Natural killer cell (primary cell): ENCODE results near the gene SLCO2A1. TPM values are rescaled to one million over a fixed set of nuclear protein-coding genes. Genes with fewer than 3 reads are reported as not detected.

Experiments
- ATAC-seq, 3 donors: fragments of 150-1000 bp in 2 of 3; fragments of 200-7000 bp in 1 of 3; cut with Tn5 transposase; 1 replicate in 1 of 3; 2 replicates in 2 of 3; pipeline ENCODE4 v1.10.0; 2021; ENCODE audit warnings: mild to moderate bottlenecking in 2 of 3, moderate library complexity in 2 of 3
- DNase-seq, 2 donors: peaks; one replicate each; pipeline versions ENCODE4 v3.0.0 to v3.0.0-alpha.2; 2013 to 2021; ENCODE audit warnings: mixed read lengths in 1 of 2
- H3K27ac ChIP-seq: one replicate; pipeline ENCODE4 v1.5.1; 2013; ENCODE audit warnings: mild to moderate bottlenecking, low read length
- H3K27me3 ChIP-seq: one replicate; pipeline ENCODE4 v1.6.1; 2013; ENCODE audit warnings: low read length; ENCODE audit not compliant: control insufficient read depth, insufficient read depth
- H3K36me3 ChIP-seq: one replicate; pipeline ENCODE4 v1.6.1; 2013; ENCODE audit warnings: low read length; ENCODE audit not compliant: control insufficient read depth, insufficient read depth
- H3K4me1 ChIP-seq: one replicate; pipeline ENCODE4 v1.6.1; 2013; ENCODE audit warnings: low read length; ENCODE audit not compliant: control insufficient read depth, insufficient read depth
- H3K4me3 ChIP-seq: one replicate; pipeline ENCODE4 v1.5.1; 2013; ENCODE audit warnings: low read length
- H3K9me3 ChIP-seq: one replicate; pipeline ENCODE4 v1.6.1; 2013; ENCODE audit warnings: low read length; ENCODE audit not compliant: control insufficient read depth, insufficient read depth
- H3K27ac Mint-ChIP-seq, 2 donors: one replicate each; pipeline ENCODE4 v1.8.0; 2022; ENCODE audit warnings: mild to moderate bottlenecking in 2 of 2, mixed read lengths in 2 of 2, moderate library complexity in 1 of 2
- H3K27me3 Mint-ChIP-seq, 2 donors: one replicate each; pipeline ENCODE4 v1.8.0; 2022; ENCODE audit warnings: low read depth in 2 of 2, mixed read lengths in 2 of 2
- H3K36me3 Mint-ChIP-seq: one replicate; pipeline ENCODE4 v1.8.0; 2022; ENCODE audit warnings: mixed read lengths
- H3K4me1 Mint-ChIP-seq, 2 donors: one replicate each; pipeline ENCODE4 v1.8.0; 2022; ENCODE audit warnings: mixed read lengths in 2 of 2
- H3K4me3 Mint-ChIP-seq: one replicate; pipeline ENCODE4 v1.8.0; 2022; ENCODE audit warnings: mild to moderate bottlenecking, moderate library complexity, mixed read lengths
- H3K9me3 Mint-ChIP-seq, 2 donors: one replicate each; pipeline ENCODE4 v1.8.0; 2022; ENCODE audit warnings: mixed read lengths in 2 of 2
- WGBS: methylation state at CpG from one replicate; pipeline ENCODE4 v1.1.7; 2013; ENCODE audit warnings: missing lambda C conversion rate; ENCODE audit not compliant: insufficient coverage; 5-methylcytosine and 5-hydroxymethylcytosine counted together
- intact Hi-C: fragments of 100-400 bp; cut with micrococcal nuclease; formaldehyde crosslinking; loops from one replicate; pipeline ENCODE4 v1.14.2; 2022
- total RNA-seq, 4 donors: library from RNA; stranded (reverse); fragments of 120-200 nt in 1 of 4; gene quantifications; one replicate each; pipeline versions ENCODE4 v1.2.3 to v1.2.4, GENCODE V29; 2013 to 2022
- TF ChIP-seq, protein P1 (sequence below): fragments of 200-600 bp; IDR thresholded peaks from one replicate; pipeline ENCODE4 v1.8.0; 2022; ENCODE audit warnings: antibody characterized with exemption

The SLCO2A1 gene
- total RNA-seq, 3 donors from 2014 or later (not counting 1 experiment from before 2014, with no cell fraction given): not detected

GRCh38 chr3:134027631-134028030 is 2.1 kb downstream of the SLCO2A1 start:
- WGBS: 78% methylated on average over 2 of the region's 2 CpGs
- ATAC-seq (no peak), DNase-seq (no peak)
- Histone ChIP-seq H3K9me3 (no peaks in the 10 kb centered on the region), H3K36me3 (no peaks in the 10 kb centered on the region), H3K27me3 (peaks cover 11% of the 10 kb centered on the region), H3K27ac (no peak overlapping the region), H3K4me3 (no peak overlapping the region), H3K4me1 (peaks cover 11% of the 10 kb centered on the region)
- intact Hi-C loops: no loop called here
- peaks cover 24 to 25% of the 10 kb centered on the region in 2 donors for H3K27me3 Mint-ChIP-seq
- no peak overlapping the region for H3K27ac Mint-ChIP-seq
- no peaks in the 10 kb centered on the region for H3K9me3 Mint-ChIP-seq
- H3K4me3 Mint-ChIP-seq: no peak overlapping the region
- TF ChIP-seq, protein P1, sequence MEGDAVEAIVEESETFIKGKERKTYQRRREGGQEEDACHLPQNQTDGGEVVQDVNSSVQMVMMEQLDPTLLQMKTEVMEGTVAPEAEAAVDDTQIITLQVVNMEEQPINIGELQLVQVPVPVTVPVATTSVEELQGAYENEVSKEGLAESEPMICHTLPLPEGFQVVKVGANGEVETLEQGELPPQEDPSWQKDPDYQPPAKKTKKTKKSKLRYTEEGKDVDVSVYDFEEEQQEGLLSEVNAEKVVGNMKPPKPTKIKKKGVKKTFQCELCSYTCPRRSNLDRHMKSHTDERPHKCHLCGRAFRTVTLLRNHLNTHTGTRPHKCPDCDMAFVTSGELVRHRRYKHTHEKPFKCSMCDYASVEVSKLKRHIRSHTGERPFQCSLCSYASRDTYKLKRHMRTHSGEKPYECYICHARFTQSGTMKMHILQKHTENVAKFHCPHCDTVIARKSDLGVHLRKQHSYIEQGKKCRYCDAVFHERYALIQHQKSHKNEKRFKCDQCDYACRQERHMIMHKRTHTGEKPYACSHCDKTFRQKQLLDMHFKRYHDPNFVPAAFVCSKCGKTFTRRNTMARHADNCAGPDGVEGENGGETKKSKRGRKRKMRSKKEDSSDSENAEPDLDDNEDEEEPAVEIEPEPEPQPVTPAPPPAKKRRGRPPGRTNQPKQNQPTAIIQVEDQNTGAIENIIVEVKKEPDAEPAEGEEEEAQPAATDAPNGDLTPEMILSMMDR: no peak
- no peaks in the 10 kb centered on the region for H3K36me3 Mint-ChIP-seq
- H3K4me1 Mint-ChIP-seq: no peaks in the 10 kb centered on the region

DNA sequence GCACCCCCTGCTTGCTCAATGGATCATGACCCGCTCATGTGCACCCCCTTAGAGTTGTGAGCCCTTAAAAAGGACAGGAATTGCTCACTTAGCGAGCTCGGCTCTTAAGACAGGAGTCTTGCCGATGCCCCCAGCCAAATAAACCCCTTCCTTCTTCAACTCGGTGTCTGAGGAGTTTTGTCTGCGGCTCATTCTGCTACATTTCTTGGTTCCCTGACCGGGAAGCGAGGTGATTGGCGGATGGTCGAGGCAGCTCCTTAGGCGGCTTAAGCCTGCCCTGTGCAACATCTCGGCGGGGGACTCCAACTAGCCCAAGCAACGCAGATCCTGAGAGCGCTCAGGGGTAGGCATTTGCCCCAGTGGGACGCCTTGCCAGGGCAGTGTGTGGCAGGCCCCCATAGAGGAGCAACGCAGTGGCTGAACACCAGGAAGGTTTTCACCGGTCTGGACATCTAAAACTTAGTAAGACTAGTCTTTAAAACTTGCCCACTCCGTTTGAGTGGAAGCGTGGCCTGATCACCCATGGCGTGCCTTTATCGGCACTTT is 9.5 kb downstream of the SLCO2A1 start:
- no peaks in the 10 kb centered on the region for H3K9me3 ChIP-seq
- H3K36me3 Mint-ChIP-seq: no peaks in the 10 kb centered on the region
- H3K4me3 Mint-ChIP-seq: no peak overlapping the region
- TF ChIP-seq, protein P1: no peak
- no peaks in the 10 kb centered on the region for H3K4me1 ChIP-seq
- no peaks in the 10 kb centered on the region for H3K4me1 Mint-ChIP-seq
- no peak overlapping the region for H3K4me3 ChIP-seq
- H3K27ac Mint-ChIP-seq: no peak overlapping the region
- no peak for ATAC-seq
- peaks cover 0 to 5% of the 10 kb centered on the region in 2 donors for H3K27me3 Mint-ChIP-seq
- no peaks in the 10 kb centered on the region for H3K36me3 ChIP-seq
- WGBS: 94% methylated on average over 22 of the region's 22 CpGs
- H3K27ac ChIP-seq: no peak overlapping the region
- no peaks in the 10 kb centered on the region for H3K9me3 Mint-ChIP-seq
- intact Hi-C loops: no loop called here
- DNase-seq: no peak
- no peaks in the 10 kb centered on the region for H3K27me3 ChIP-seq

DNA sequence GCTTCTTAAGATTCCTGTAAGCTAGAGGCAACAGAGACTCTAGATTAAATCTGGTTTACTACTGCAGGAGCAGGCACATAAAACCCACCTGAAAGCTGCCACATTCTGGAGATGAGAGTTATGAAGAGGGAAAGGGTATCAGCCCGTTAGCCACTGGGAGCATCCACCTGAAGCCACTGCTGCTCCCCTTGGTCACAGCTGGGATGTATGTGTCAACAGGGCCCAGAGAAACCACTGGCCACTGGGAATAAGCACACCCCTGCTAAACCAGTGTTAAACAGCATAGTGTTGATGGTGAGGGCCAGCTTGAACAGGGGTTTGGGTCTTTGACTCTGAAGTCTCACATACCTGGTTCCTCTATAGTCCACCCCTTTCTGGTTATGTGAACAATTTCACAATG is 10.9 kb downstream of the SLCO2A1 start:
- H3K27me3 Mint-ChIP-seq: peaks cover 0 to 5% of the 10 kb centered on the region in 2 donors
- H3K9me3 Mint-ChIP-seq: no peaks in the 10 kb centered on the region
- intact Hi-C loops: no loop called here
- ATAC-seq (peak in 1 of 3 donors; percentile 17), DNase-seq (no peak)
- H3K4me3 ChIP-seq: no peak overlapping the region
- WGBS: 63% methylated on average over 1 of the region's 1 CpG
- no peaks in the 10 kb centered on the region for H3K4me1 Mint-ChIP-seq
- TF ChIP-seq, protein P1: no peak
- H3K4me3 Mint-ChIP-seq: no peak overlapping the region
- no peaks in the 10 kb centered on the region for H3K36me3 Mint-ChIP-seq
- H3K27me3 ChIP-seq: no peaks in the 10 kb centered on the region
- H3K27ac ChIP-seq: no peak overlapping the region
- H3K36me3 ChIP-seq: no peaks in the 10 kb centered on the region
- H3K9me3 ChIP-seq: no peaks in the 10 kb centered on the region
- H3K4me1 ChIP-seq: no peaks in the 10 kb centered on the region
- no peak overlapping the region for H3K27ac Mint-ChIP-seq

DNA sequence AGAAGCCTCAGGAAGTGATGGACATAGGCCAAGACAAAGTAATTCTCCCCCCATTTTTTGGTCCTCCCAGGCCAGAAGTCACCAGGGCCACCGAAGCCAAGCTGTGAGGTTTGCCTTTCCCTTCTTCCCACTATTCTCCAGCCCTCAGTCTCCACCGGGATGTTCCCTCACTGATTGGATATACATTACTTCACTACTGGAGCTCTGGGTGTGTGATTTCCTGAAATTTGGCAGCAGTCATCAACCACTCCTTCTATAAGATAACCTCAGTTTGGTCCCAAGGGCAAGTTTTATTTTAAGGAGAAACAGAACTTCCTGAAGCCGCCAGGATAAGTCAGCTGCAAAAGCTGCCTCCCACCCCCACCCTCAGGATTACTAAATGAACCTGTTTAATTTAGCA is 11.3 kb downstream of the SLCO2A1 start:
- H3K27me3 Mint-ChIP-seq: peaks cover 0 to 5% of the 10 kb centered on the region in 2 donors
- Histone ChIP-seq H3K36me3 (no peaks in the 10 kb centered on the region), H3K4me3 (no peak overlapping the region), H3K4me1 (no peaks in the 10 kb centered on the region), H3K27me3 (no peaks in the 10 kb centered on the region), H3K27ac (no peak overlapping the region), H3K9me3 (no peaks in the 10 kb centered on the region)
- intact Hi-C loops: no loop called here
- H3K4me1 Mint-ChIP-seq: no peaks in the 10 kb centered on the region
- H3K36me3 Mint-ChIP-seq: no peaks in the 10 kb centered on the region
- H3K4me3 Mint-ChIP-seq: no peak overlapping the region
- no peak for ATAC-seq
- H3K9me3 Mint-ChIP-seq: no peaks in the 10 kb centered on the region
- WGBS: 78% methylated on average over 2 of the region's 3 CpGs
- no peak for DNase-seq
- H3K27ac Mint-ChIP-seq: no peak overlapping the region
- TF ChIP-seq, protein P1: no peak
